Measurements from ENCODE around the gene ERBB4.

ERBB4 gene

DNA sequence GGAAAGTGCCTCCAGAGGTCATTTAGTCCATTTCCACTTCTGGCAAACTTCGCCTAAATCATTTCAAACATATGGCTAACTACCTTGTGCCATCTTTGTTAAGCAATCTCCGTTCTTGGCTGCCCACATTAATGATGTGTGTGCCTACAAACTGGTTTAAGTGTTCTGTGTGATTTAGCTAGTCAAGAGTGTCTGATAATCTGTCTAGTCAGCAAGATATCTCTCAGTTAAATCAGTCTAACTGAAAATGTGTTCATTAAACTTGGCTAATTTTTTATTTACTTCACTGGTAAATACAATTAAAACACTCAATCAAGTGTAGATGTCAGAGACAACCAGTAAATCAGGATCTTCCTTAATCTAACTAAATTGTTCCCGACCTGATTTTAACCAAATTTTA lies 352.4 kb downstream of the ERBB4 start:
- no peaks in the 10 kb centered on the region for H3K9me3 ChIP-seq (ENCODE audit: severe bottlenecking)
- H3K36me3 ChIP-seq, result no peaks in the 10 kb centered on the region
- H3K27me3 ChIP-seq (ENCODE audit: insufficient read depth, low read depth, severe bottlenecking), result no peaks in the 10 kb centered on the region
- H3K27ac ChIP-seq, result no peak overlapping the region
- no peak overlapping the region for H3K4me3 ChIP-seq (ENCODE audit: low read depth, low read length)
- TF ChIP-seq, protein P1, sequence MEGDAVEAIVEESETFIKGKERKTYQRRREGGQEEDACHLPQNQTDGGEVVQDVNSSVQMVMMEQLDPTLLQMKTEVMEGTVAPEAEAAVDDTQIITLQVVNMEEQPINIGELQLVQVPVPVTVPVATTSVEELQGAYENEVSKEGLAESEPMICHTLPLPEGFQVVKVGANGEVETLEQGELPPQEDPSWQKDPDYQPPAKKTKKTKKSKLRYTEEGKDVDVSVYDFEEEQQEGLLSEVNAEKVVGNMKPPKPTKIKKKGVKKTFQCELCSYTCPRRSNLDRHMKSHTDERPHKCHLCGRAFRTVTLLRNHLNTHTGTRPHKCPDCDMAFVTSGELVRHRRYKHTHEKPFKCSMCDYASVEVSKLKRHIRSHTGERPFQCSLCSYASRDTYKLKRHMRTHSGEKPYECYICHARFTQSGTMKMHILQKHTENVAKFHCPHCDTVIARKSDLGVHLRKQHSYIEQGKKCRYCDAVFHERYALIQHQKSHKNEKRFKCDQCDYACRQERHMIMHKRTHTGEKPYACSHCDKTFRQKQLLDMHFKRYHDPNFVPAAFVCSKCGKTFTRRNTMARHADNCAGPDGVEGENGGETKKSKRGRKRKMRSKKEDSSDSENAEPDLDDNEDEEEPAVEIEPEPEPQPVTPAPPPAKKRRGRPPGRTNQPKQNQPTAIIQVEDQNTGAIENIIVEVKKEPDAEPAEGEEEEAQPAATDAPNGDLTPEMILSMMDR (IDR thresholded peaks at IDR 0.05; ENCODE audit: low read depth, low read length), result no peak
- no peak for DNase-seq

DNA sequence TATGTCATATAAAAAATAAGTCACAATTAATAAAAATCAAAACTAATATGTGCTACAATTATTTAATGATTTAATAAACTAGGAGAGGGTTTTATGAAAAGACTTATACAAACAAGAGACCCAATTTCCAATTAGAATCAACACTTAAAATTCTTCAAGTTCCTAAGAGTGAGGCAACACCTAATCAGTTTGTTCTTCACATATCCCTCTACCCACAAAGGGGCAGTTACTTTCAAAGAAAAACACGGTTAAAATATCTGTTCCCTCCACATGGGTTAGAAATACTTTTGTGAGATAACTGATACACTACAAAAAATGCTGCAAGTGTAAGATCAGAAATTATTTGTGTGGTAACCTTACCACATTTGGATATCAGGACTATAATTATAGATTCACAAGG lies 357.0 kb downstream of the ERBB4 start:
- Histone ChIP-seq H3K4me3 (ENCODE audit: low read depth, low read length) (no peak overlapping the region), H3K36me3 (no peaks in the 10 kb centered on the region), H3K9me3 (ENCODE audit: severe bottlenecking) (no peaks in the 10 kb centered on the region), H3K27me3 (ENCODE audit: insufficient read depth, low read depth, severe bottlenecking) (no peaks in the 10 kb centered on the region), H3K27ac (no peak overlapping the region)
- no peak for DNase-seq
- TF ChIP-seq, protein P1 (IDR thresholded peaks at IDR 0.05; ENCODE audit: low read depth, low read length), result no peak

DNA sequence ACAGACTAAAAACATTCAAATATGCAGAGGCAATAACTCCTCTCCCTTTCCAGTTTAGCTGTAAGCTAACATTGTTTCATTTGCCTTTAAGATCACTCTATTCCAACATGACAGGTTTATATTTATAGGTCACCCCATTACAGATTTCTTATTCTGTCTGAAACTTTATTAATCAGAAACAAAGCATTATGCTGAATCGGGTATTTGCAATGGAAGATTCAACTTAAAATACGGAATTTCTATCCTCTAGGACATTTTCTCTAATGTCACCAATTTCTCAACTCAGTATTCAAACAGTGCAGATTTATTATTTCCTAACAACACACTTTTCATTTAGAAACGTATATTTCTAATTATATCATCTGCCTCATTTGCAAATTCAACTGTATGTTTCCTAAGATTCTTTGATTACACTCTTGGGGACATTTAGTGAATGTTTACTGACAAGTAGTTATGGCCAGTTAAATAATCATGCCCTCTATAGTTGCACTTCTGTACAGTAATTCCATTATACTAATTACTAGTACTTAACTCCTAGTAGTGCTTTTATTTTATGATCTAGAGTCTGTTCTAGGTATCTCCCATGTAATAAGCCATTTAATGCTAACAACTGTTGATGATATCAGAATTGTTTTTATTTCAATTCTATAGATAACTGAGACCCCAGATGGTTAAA lies 358.1 kb downstream of the ERBB4 start:
- H3K27me3 ChIP-seq (ENCODE audit: insufficient read depth, low read depth, severe bottlenecking), result no peaks in the 10 kb centered on the region
- no peak overlapping the region for H3K4me3 ChIP-seq (ENCODE audit: low read depth, low read length)
- no peak for DNase-seq
- TF ChIP-seq, protein P1 (IDR thresholded peaks at IDR 0.05; ENCODE audit: low read depth, low read length), result no peak
- H3K36me3 ChIP-seq, result no peaks in the 10 kb centered on the region
- no peaks in the 10 kb centered on the region for H3K9me3 ChIP-seq (ENCODE audit: severe bottlenecking)
- H3K27ac ChIP-seq, result no peak overlapping the region

DNA sequence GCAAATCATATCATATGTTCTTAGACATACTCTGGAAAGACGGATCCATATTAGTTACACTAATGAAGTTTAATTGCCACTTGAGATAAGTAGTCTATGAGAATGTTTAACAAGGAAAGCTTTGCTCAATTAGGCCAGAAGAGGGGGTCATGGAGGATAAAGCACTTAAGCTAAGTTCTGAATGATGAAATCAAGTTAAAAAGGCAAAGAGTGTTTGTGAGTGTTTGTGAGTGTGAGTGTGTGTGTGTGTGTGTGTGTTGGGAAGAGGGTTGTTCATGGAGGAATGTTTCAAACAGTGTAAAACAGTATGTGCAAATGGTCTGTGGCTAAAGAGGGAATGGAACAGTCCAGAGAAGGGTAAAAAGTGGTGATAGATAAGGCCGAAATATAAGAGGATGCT lies 360.9 kb downstream of the ERBB4 start:
- Histone ChIP-seq H3K9me3 (ENCODE audit: severe bottlenecking) (no peaks in the 10 kb centered on the region), H3K27me3 (ENCODE audit: insufficient read depth, low read depth, severe bottlenecking) (no peaks in the 10 kb centered on the region), H3K27ac (no peak overlapping the region), H3K4me3 (ENCODE audit: low read depth, low read length) (no peak overlapping the region), H3K36me3 (no peaks in the 10 kb centered on the region)
- no peak for DNase-seq
- TF ChIP-seq, protein P1 (IDR thresholded peaks at IDR 0.05; ENCODE audit: low read depth, low read length), result no peak

DNA sequence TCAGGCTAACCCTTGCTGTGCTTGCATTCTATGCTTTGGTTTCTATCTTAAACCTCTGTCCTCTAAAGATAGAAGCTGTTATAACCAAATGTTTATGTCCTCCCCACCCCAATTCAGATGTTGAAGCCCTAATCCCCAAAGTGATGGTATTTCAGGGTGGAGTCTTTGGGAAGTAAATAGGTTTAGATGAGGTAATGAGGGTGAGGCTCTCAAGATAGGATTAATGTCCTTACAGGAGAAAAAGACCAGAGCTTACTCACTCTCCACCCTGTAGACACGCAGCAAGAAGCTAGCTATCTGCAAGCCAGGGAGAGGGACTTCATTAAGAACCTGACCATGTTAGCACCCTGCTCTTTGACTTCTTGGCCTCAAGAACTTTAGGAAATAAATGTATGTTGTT lies 362.5 kb downstream of the ERBB4 start:
- no peak overlapping the region for H3K4me3 ChIP-seq (ENCODE audit: low read depth, low read length)
- no peaks in the 10 kb centered on the region for H3K36me3 ChIP-seq
- H3K27me3 ChIP-seq (ENCODE audit: insufficient read depth, low read depth, severe bottlenecking), result no peaks in the 10 kb centered on the region
- peak; percentile 6 for DNase-seq
- TF ChIP-seq, protein P1 (IDR thresholded peaks at IDR 0.05; ENCODE audit: low read depth, low read length), result no peak
- H3K9me3 ChIP-seq (ENCODE audit: severe bottlenecking), result no peaks in the 10 kb centered on the region
- no peak overlapping the region for H3K27ac ChIP-seq
